IMR-90 (cell line): ENCODE results near the gene PLPP3. TPM values are rescaled to one million over a fixed set of nuclear protein-coding genes. Genes with fewer than 3 reads are reported as not detected.

ENCODE experiments used
- ATAC-seq: fragments of 200-7000 bp; cut with Tn5 transposase; 2 replicates; pipeline ENCODE4 v1.9.1; 2020; ENCODE audit warnings: low read depth, mild to moderate bottlenecking, moderate library complexity
- BruUV-seq: library from RNA; stranded (reverse); fragments of 400-500 nt; replicated peaks from 2 replicates; lab custom pipeline; 2021; lab: Mats Ljungman, UMichigan
- CTCF ChIA-PET: fragments of 300-600 bp; formaldehyde crosslinking; extraction: SDS; loops from one replicate; lab custom pipeline; 2021; ENCODE audit warnings: antibody characterized with exemption; lab: Yijun Ruan, JAX
- POLR2A ChIA-PET: fragments of 300-600 bp; sonication (Branson Sonifier 250); formaldehyde crosslinking; loops from one replicate; lab custom pipeline; 2022; ENCODE audit warnings: antibody characterized with exemption; ENCODE audit not compliant: unreplicated experiment; lab: Charles Lee
- DNase-seq: peaks from one replicate; pipeline ENCODE4 v3.0.0; 2013
- H2AFZ ChIP-seq: replicated peaks from 2 replicates; pipeline ENCODE3; 2013; ENCODE audit warnings: low read length, mild to moderate bottlenecking; ENCODE audit not compliant: poor library complexity
- H2AK5ac ChIP-seq: 2 replicates; pipeline ENCODE4 v1.6.1; 2013; ENCODE audit warnings: low read depth, low read length, inconsistent platforms
- H2AK9ac ChIP-seq: replicated peaks from 2 replicates; pipeline ENCODE3; 2013; ENCODE audit warnings: mild to moderate bottlenecking, low read depth, low read length, moderate library complexity; ENCODE audit not compliant: poor library complexity
- H2BK120ac ChIP-seq: 2 replicates; pipeline ENCODE4 v1.6.1; 2013; ENCODE audit warnings: low read depth, low read length, inconsistent platforms
- H2BK15ac ChIP-seq: 3 replicates; pipeline ENCODE4 v1.6.1; 2013; ENCODE audit warnings: low read depth, low read length, inconsistent platforms
- H2BK20ac ChIP-seq: 2 replicates; pipeline ENCODE4 v1.6.1; 2013; ENCODE audit warnings: low read depth, mild to moderate bottlenecking, inconsistent platforms, low read length, moderate library complexity
- H2BK5ac ChIP-seq: 2 replicates; pipeline ENCODE4 v1.6.1; 2013; ENCODE audit warnings: mild to moderate bottlenecking, low read depth, low read length, inconsistent platforms; ENCODE audit not compliant: poor library complexity, severe bottlenecking
- H3K14ac ChIP-seq: replicated peaks from 2 replicates; pipeline ENCODE4 v1.6.1; 2013; ENCODE audit warnings: low read depth, low read length, inconsistent platforms
- H3K18ac ChIP-seq: 2 replicates; pipeline ENCODE4 v1.6.1; 2013; ENCODE audit warnings: low read depth, low read length, control low read depth
- H3K23ac ChIP-seq: 2 replicates; pipeline ENCODE4 v1.6.1; 2013; ENCODE audit warnings: low read depth, low read length, inconsistent platforms
- H3K27ac ChIP-seq: 2 replicates; pipeline ENCODE4 v1.5.1; 2013; ENCODE audit warnings: mild to moderate bottlenecking, control low read depth, low read length; ENCODE audit not compliant: insufficient read depth
- H3K27me3 ChIP-seq: 2 replicates; pipeline ENCODE4 v1.6.1; 2013; ENCODE audit warnings: low read length; ENCODE audit not compliant: control insufficient read depth, insufficient read depth
- H3K36me3 ChIP-seq: 2 replicates; pipeline ENCODE4 v1.6.1; 2013; ENCODE audit warnings: low read length, mixed read lengths; ENCODE audit not compliant: control insufficient read depth, insufficient read depth
- H3K4ac ChIP-seq: 2 replicates; pipeline ENCODE4 v1.6.1; 2013; ENCODE audit warnings: low read depth, low read length, inconsistent platforms
- H3K4me1 ChIP-seq: 2 replicates; pipeline ENCODE4 v1.6.1; 2013; ENCODE audit warnings: low read length, mixed read lengths; ENCODE audit not compliant: control insufficient read depth, insufficient read depth
- H3K4me2 ChIP-seq: 2 replicates; pipeline ENCODE4 v1.6.1; 2013; ENCODE audit warnings: low read depth, mild to moderate bottlenecking, control low read depth, low read length, moderate library complexity
- H3K4me3 ChIP-seq: 2 replicates; pipeline ENCODE4 v1.5.1; 2013; ENCODE audit warnings: low read depth, mild to moderate bottlenecking, control low read depth, low read length, moderate library complexity; ENCODE audit not compliant: insufficient read depth
- H3K56ac ChIP-seq: 2 replicates; pipeline ENCODE4 v1.6.1; 2013; ENCODE audit warnings: low read length, inconsistent platforms; ENCODE audit not compliant: insufficient read depth; ENCODE audit errors: extremely low read depth
- H3K79me1 ChIP-seq, 2 experiments: 2 replicates each; pipeline ENCODE4 v1.6.1; 2013; ENCODE audit warnings: low read length in 2 of 2, inconsistent platforms in 1 of 2, low read depth in 1 of 2
- H3K9ac ChIP-seq: 2 replicates; pipeline ENCODE4 v1.6.1; 2013; ENCODE audit warnings: low read depth, low read length, control low read depth
- H3K9me1 ChIP-seq: 2 replicates; pipeline ENCODE4 v1.6.1; 2013; ENCODE audit warnings: low read length, inconsistent platforms; ENCODE audit not compliant: insufficient read depth
- H3K9me3 ChIP-seq: 2 replicates; pipeline ENCODE4 v1.6.1; 2013; ENCODE audit warnings: low read length; ENCODE audit not compliant: control insufficient read depth, insufficient read depth
- H4K20me1 ChIP-seq: 2 replicates; pipeline ENCODE4 v1.6.1; 2013; ENCODE audit warnings: low read length, inconsistent platforms; ENCODE audit not compliant: insufficient read depth
- H4K5ac ChIP-seq: 2 replicates; pipeline ENCODE4 v1.6.1; 2013; ENCODE audit warnings: mild to moderate bottlenecking, low read depth, low read length, control low read depth
- H4K8ac ChIP-seq, 2 experiments: 2 replicates each; pipeline ENCODE4 v1.6.1; 2013; ENCODE audit warnings: low read depth in 2 of 2, low read length in 2 of 2, control low read depth in 1 of 2, inconsistent platforms in 1 of 2
- H4K91ac ChIP-seq: 2 replicates; pipeline ENCODE4 v1.6.1; 2013; ENCODE audit warnings: low read depth, low read length, inconsistent platforms; ENCODE audit not compliant: insufficient read depth
- BHLHE40 ChIP-seq: fragments of 150-350 bp; IDR thresholded peaks from 2 replicates; pipeline ENCODE4 v1.6.1; 2016; ENCODE audit warnings: mild to moderate bottlenecking, low read depth, low read length
- CEBPB ChIP-seq: IDR thresholded peaks from 2 replicates; pipeline ENCODE4 v1.6.1; 2012; ENCODE audit warnings: low read depth, low read length, improper control_type of control experiment
- CHD1 ChIP-seq: IDR thresholded peaks from 2 replicates; pipeline ENCODE4 v1.6.1; 2012; ENCODE audit warnings: low read depth, low read length, improper control_type of control experiment
- CTCF ChIP-seq: conservative IDR thresholded peaks from 2 replicates; pipeline ENCODE4 v1.5.1; 2012; ENCODE audit warnings: mild to moderate bottlenecking, low read depth, low read length, improper control_type of control experiment
- ELK1 ChIP-seq: fragments of 150-350 bp; IDR thresholded peaks from 2 replicates; pipeline ENCODE4 v1.6.1; 2016; ENCODE audit warnings: low read depth, mild to moderate bottlenecking, low read length, moderate library complexity, borderline replicate concordance
- FOS ChIP-seq: fragments of 150-350 bp; IDR thresholded peaks from 2 replicates; pipeline ENCODE4 v1.6.1; 2016; ENCODE audit warnings: low read depth, low read length
- MAFK ChIP-seq: IDR thresholded peaks from 2 replicates; pipeline ENCODE4 v1.6.1; 2012; ENCODE audit warnings: low read depth, low read length, improper control_type of control experiment
- MAZ ChIP-seq: IDR thresholded peaks from 2 replicates; pipeline ENCODE4 v1.6.1; 2012; ENCODE audit warnings: low read depth, mild to moderate bottlenecking, low read length, improper control_type of control experiment, moderate library complexity, borderline replicate concordance
- MXI1 ChIP-seq: IDR thresholded peaks from 2 replicates; pipeline ENCODE4 v1.6.1; 2012; ENCODE audit warnings: low read depth, mild to moderate bottlenecking, low read length, moderate library complexity, borderline replicate concordance
- NFE2L2 ChIP-seq: fragments of 150-350 bp; IDR thresholded peaks from 2 replicates; pipeline ENCODE4 v1.6.1; 2016; ENCODE audit warnings: low read depth, mild to moderate bottlenecking, low read length
- POLR2A ChIP-seq: IDR thresholded peaks from 2 replicates; pipeline ENCODE4 v1.6.1; 2012; ENCODE audit warnings: mild to moderate bottlenecking, low read depth, low read length
- RAD21 ChIP-seq: IDR thresholded peaks from 2 replicates; pipeline ENCODE4 v1.6.1; 2012; ENCODE audit warnings: low read length, improper control_type of control experiment
- RCOR1 ChIP-seq: IDR thresholded peaks from 2 replicates; pipeline ENCODE4 v1.6.1; 2012; ENCODE audit warnings: mild to moderate bottlenecking, low read length, improper control_type of control experiment; ENCODE audit not compliant: insufficient replicate concordance
- RFX5 ChIP-seq: IDR thresholded peaks from 2 replicates; pipeline ENCODE4 v1.8.0; 2012; ENCODE audit warnings: low read depth, mild to moderate bottlenecking, low read length, moderate library complexity
- SMC3 ChIP-seq: fragments of 150-350 bp; IDR thresholded peaks from 2 replicates; pipeline ENCODE4 v1.6.1; 2016; ENCODE audit warnings: low read depth, mild to moderate bottlenecking, antibody characterized with exemption, low read length, moderate library complexity
- USF2 ChIP-seq: fragments of 150-350 bp; IDR thresholded peaks from 2 replicates; pipeline ENCODE4 v1.6.1; 2017; ENCODE audit warnings: mild to moderate bottlenecking, antibody characterized with exemption, low read length, low read depth
- WGBS, 2 experiments: methylation state at CpG; one replicate each; pipeline versions ENCODE4 v1.1.5 to v1.1.7; 2013; ENCODE audit warnings: missing lambda C conversion rate in 2 of 2; ENCODE audit not compliant: insufficient read length in 1 of 2; ENCODE audit errors: extremely low coverage in 2 of 2; 5-methylcytosine and 5-hydroxymethylcytosine counted together
- dilution Hi-C: fragments of 300-500 bp; cut with HindIII; formaldehyde crosslinking; loops from one replicate; pipeline ENCODE4 v1.14.3; 2018; ENCODE audit warnings: low sequenced_read_pairs; ENCODE audit not compliant: unreplicated experiment
- in situ Hi-C: fragments of 300-500 bp; cut with MboI; formaldehyde crosslinking; loops from 3 replicates; pipeline ENCODE4 v1.14.3; 2019; ENCODE audit warnings: low sequenced_read_pairs, inconsistent platforms, mixed read lengths
- intact Hi-C: fragments of 100-400 bp; cut with micrococcal nuclease; formaldehyde crosslinking; loops from 2 replicates; pipeline ENCODE4 v1.10.0; 2022
- polyA plus RNA-seq, 3 experiments: library from polyadenylated mRNA; depleted of rRNA; stranded (reverse); fragments of >200 nt; gene quantifications; 2 replicates each; pipeline ENCODE4 v1.2.3, GENCODE V29; 2012; ENCODE audit warnings: low replicate concordance in 1 of 3
- total RNA-seq: library from RNA; depleted of rRNA; stranded (reverse); fragments of >200 nt; gene quantifications from 2 replicates; pipeline ENCODE4 v1.2.3, GENCODE V29; 2012

The PLPP3 gene
- total and polyA plus RNA-seq, 2 of the 4 experiments (the other 2 are of a cell fraction), result 49.9 to 56.6 TPM

- Histone ChIP-seq H2BK20ac (no peak overlapping the region), H2BK5ac (no peak overlapping the region), H3K9ac (no peak overlapping the region), H3K4ac (no peak overlapping the region), H3K23ac (no peak overlapping the region), H3K18ac (no peak overlapping the region), H3K36me3 (peaks cover 44% of the 10 kb centered on the region), H4K20me1 (peaks cover 92% of the 10 kb centered on the region), H3K27me3 (no peaks in the 10 kb centered on the region), H3K4me1 (peaks cover 7% of the 10 kb centered on the region; the same call in 1 of the 2 replicates), H4K8ac (no peak overlapping the region), H3K56ac (no peak overlapping the region), H3K4me2 (no peak overlapping the region), H3K79me1 (peaks cover 54 to 86% of the 10 kb centered on the region in 2 experiments), H2BK15ac (no peak overlapping the region), H3K14ac (no peak overlapping the region), H4K5ac (no peak overlapping the region), H3K9me1 (peaks cover 21% of the 10 kb centered on the region), H4K91ac (no peak overlapping the region), H3K4me3 (no peak overlapping the region), H3K27ac (no peak overlapping the region), H3K9me3 (no peaks in the 10 kb centered on the region), H2BK120ac (no peak overlapping the region), H2AK5ac (no peak overlapping the region), H2AK9ac (no peak overlapping the region), H2AFZ (no peak overlapping the region)
- ChIA-PET POLR2A (no interaction called here), CTCF (interaction anchor here (0.6 kb wide), 1 partner anchor 24 kb away, joined by 3 read pairs; no protein-coding TSS in a partner anchor)
- DNase-seq (no peak), ATAC-seq (no peak; the same call in 1 of the 2 replicates)
- BruUV-seq, result no TSS peak
- intact Hi-C loops, result no loop called here
- dilution Hi-C loops, result no loop called here
- WGBS, 2 experiments, result no CpG with 5 or more reads among the region's 5 CpGs
- in situ Hi-C loops, result no loop called here
- no peak for TF ChIP-seq CHD1
- no peak for TF ChIP-seq MXI1
- TF ChIP-seq MAZ, result no peak
- TF ChIP-seq FOS, result no peak
- TF ChIP-seq CEBPB, result no peak
- TF ChIP-seq RCOR1, result no peak
- no peak for TF ChIP-seq USF2
- no peak for TF ChIP-seq SMC3
- TF ChIP-seq RFX5, result no peak
- TF ChIP-seq ELK1, result no peak
- TF ChIP-seq RAD21, result no peak
- no peak for TF ChIP-seq NFE2L2
- TF ChIP-seq CTCF, result no peak
- TF ChIP-seq POLR2A, result no peak
- no peak for TF ChIP-seq MAFK
- no peak for TF ChIP-seq BHLHE40
Measured at GRCh38 chr1:56550138-56550858, 29.1 kb downstream of the PLPP3 start.
